Measurements from ENCODE around the gene CTTN.

GRCh38 chr11:70463478-70464255, 65.3 kb downstream of the CTTN start:
- TF ChIP-seq POLR2AphosphoS5 (IDR thresholded peaks at IDR 0.05; ENCODE audit: low read depth, low read length) = no peak
- TF ChIP-seq REST (IDR thresholded peaks at IDR 0.05; ENCODE audit: insufficient read depth in 1 of 2, low read depth in 2 of 2, low read length in 2 of 2) = no peak
- TF ChIP-seq TAF1 (IDR thresholded peaks at IDR 0.05; ENCODE audit: borderline replicate concordance, insufficient read depth, low read length) = no peak
- TF ChIP-seq SIN3A (IDR thresholded peaks at IDR 0.05; ENCODE audit: borderline replicate concordance, insufficient read depth, low read length) = no peak
